Astrocyte of the hippocampus (primary cell): Measurements from ENCODE around the gene MSX1.

ENCODE experiments used
- DNase-seq: peaks from one replicate; pipeline ENCODE4 v3.0.0; 2011; ENCODE audit warnings: low read depth, low spot score

Gene MSX1

DNA sequence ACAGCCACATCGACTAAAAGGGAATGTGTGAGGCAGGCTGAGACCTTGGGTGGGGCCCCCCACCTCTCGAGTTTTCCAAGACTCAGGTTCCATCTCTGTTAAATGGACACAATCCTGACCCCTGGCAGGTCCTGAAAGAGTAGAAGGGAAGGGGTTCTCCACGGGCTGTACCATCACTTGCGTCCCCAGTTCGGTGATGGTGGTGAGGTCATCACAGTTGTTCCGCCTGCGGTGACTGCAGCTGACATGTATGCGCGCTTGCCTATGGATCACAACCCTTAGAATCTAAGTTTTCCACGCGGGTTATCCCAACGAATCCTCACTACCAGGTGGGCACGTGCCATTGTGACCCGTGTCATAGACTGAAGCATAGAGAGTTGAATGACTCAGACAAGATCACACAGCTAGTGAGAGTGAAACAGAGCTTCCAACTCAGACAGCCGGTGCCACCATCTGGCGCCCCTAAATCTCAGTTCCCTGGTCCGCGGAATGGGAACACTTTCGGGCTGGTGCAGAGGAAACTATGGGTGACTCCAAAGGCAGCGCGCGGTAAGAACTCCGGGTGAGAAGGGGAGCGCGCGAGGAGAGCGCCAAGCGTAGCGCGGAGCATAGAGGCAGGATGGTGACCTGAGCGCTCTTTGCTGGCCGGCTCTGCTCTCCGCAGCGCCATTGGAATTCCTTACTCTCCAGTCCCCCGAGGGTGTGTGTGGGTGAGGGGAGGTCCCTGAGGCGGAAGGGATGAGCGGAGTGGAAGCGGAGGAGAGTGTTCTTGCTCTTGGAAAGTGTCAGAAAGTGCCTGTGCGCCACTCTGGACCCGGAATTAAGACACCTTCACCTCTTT, 10.5 kb downstream of the MSX1 start:
- DNase-seq = no peak

DNA sequence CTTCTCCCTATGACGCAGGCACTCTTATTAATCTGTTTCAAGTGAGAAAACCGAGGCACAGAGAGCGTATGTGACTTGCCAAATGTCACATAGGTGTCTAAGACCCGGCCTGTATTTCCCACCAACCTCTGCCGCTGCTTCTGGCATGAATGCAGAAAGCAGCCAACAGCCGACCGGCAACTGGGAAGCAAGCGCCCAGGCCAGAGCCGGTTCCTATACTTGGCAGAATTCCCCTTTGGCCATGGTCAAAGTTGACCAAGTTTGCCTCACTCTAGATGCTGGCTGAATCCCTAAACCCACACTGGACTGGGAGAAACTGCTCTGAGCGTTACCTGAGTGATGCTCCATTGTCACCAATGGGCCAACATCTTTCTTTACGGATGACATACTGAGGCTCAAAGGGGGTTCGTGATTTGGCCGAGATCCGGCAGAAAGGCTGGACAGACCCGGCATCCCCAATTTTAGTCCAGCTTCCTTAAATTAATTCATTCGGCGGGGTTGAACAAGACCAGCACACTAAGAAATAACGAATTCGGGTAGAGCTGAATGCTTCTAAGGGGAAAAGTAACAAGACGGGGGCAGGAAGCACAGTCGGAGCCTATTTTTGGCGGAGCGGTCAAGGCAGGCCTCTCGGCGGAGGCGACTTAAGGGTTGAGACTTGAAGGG, 11.2 kb downstream of the MSX1 start:
- DNase-seq = no peak

DNA sequence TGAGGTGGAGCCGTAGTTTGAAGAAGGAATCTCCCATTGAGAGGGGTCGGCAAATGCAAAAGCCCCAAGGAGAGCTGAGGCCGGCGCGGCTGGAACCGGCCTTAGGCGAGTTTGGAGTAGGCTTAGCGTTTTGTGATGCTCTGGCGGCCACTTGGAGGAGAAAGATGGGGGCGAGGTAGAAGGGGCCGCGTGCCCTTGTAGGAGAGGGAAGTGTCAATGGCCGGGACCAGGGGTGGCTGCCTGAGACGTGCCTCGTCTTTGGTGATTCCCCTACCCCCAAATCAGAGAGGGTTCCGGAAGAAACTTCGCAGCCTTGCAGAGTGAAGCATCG, 11.7 kb downstream of the MSX1 start:
- DNase-seq = no peak

DNA sequence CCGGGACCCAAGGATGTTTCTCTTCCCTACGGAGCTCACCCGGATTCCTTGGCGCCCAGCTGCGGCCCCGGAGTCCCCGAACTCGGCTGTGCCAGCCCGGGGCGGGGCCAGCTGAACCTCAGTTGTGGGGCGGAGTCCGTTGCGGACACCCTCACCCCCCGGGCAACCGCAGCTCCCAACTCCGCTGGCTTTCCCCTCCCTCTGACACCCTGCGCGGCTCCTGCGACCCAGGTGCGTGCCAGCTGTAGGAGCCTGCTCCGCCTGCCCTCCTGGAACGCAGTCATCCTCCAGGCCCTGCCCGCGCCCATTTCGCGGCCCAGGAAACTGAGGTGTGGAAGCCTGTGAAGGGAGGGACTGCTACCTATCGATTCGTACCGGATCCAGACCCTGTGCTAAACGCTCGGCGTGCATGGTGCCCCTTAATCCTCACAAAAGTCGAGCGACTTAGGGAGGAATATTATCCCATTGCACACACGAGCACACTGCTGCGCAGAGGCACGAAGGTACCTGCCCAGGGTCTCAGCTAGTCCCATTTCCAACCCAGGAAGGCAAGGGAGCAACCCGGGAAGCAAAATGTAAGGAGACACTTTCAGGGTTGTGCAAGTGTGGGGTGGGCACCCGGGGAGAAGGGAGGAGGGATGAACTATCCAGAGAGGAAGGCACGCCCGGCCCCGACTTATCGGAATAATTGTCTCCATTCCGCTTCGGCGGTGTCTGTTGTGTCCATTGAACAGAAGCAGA, 12.3 kb downstream of the MSX1 start:
- DNase-seq = no peak

DNA sequence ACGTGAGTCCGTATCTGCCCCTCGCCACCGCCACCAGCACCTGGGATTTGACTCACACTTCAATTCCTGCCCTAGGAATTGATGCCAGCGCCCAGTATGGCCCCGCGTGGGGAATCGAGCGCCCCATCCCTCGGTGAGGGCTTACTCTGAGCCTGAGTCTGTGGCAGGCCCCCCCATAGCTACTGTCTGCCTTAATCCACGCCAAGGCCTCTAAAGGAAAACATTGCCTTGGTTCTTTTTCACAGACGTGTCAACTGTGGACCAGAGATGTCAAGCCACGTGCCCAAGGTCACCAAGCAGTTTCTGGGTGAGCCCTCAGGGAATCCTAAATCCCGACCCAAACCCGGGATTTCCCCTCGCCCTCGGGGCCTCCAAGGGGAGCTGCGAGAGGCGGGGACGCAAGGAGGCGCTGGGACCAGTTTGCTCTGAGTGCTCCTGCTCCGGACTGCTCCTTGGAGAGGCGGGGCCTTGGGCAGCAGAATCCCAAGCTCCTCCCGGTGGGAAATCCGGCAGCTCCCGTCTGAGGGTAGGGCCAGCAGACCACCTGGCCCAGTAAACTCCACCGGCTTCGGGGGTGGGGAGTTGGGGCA, 12.9 kb downstream of the MSX1 start:
- no peak for DNase-seq

DNA sequence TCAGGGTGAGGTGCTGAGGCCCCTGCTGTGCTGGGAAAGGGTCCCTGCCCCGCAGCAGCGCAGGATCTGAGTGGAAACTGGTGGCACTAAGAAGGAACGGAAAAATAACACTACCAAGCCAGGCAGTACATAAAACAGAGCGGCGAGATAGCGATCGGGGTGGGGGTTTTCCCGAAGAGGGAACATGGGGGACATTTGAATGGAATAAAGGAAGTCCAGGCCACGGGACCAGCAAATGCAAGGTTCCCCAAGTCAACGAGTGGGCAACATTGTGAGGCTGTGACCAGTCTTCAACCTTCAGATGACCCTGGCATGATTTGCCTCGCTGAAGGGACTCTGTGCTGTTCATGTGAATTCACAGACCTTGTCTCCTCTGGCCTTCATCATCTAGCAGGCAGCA, 13.7 kb downstream of the MSX1 start:
- no peak for DNase-seq

DNA sequence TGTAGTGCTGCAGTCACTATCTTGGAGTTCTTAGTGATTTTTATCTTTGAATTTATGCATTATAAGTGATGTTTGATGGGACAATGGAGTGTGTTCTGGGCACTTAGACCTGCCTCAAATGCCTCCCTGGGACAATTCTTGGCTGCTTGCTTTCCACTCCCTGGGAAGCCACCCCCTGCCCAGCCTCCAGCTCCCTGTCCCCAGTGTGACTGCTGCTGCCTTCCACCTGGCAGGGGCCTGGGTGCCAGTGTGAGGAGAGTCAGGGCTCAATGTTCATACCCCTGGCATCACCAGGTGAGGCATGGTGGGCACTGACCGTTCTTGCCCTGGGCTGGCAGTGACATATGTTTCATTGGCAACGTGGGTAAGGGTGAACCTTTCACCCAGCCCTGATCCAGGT, 14.8 kb downstream of the MSX1 start:
- DNase-seq = no peak

DNA sequence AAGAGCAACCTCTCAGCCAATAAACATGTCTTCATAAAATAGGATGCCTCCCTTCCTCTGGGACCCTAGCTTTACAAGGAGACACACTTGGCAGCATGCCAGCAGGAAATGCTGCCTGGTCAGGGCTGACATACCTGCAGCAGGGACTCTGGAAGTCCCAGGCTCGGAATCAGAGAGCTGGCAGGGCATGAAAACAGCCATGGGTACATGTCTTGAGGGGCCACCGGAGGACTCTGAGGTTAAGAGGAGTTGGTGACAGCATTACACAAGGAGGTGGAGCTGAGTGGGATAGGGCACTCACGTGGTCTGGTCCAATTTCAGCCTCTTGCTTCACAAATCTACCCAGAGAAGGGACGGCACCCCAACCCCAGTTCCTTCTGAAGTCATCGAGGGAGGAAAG, 15.7 kb downstream of the MSX1 start:
- no peak for DNase-seq

DNA sequence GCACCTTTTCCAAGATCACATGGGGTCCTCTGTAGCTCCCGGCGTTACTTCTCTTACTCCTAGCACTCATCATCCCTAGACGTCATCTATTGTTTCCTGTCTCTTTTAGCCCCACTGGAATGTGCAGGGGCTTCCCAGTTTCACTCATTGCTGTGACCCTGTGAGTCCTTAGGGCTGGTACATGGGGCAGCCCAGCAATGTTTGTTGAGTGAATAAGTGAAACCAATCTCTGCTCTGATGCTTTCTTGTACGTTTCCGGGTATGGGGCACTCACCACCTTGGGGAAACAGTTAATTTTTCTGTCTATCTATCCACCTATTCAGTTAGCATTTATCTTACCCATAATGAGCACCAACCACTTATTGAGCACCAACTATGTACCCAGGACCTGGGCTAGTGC, 16.1 kb downstream of the MSX1 start:
- DNase-seq = no peak

DNA sequence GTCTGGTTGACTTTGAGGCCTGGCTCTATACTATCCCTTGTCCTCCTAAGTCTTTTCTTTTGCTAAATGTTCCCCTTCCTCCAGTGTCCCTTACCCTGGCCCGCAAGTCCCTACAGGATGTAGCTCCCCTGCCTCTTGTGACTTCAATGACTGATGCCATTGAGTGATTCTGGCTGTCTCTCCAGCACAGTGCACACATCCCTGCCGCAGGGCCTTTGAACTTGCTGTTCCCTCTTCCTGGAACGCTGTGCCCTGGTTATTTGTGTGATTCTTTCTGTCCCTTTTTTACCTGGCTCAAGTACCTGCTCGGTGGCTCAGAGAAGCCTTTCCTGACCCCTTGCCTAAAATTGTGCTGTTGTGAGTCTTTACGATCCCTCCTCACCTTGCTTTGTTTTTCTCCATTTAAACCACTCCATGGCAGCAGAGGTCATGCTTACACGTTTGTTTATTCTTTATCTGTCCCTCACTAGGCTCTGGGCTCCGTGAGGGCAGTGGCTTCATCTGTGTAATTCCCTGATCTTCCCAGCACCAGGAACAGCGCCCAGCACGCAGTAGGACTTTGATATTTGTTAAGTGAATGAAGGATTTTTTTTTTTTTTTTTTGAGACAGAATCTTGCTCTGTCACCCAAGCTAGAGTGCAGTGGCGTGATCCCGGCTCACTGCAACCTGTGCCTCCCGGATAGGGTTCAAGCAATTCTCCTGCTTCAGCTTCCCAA, 17.6 kb downstream of the MSX1 start:
- DNase-seq = no peak

DNA sequence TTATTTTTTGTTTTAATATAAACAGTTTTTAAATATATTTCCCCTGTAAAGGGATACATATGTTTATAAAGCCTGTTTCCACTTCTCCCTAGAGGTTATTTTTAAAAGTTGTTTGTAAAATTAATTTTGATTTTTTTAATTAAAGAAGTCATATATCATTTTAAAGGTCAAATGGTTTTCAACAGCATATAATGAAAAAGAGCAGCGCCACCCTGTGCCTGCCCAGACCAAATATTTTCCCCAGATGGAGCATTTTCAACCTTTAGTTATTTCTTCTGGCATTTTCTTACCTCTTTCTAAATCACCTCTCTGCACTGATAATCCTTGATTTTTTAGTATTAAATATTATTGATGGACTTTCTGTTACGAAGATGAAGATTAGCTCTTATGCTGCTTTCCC, 21.0 kb downstream of the MSX1 start:
- peak; percentile 6 for DNase-seq

DNA sequence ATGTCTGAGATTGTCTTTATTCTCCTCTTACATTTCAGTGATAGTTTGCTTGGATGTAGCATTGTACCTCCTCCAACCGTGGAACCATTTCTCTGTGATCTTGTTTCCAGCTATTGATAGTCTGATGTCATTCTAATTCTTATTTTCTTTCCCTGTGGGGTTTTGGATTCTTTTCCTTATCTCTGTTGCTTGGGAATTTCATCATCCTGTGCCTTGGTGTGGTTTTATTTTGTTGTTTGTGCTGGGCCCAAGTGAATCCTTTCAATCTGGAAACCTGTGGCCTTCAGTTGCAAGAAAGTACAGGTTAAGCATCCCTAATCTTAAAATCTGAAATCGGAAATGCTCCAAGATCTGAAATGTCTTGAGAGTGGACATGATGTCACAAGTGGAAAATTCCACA, 22.0 kb downstream of the MSX1 start:
- no peak for DNase-seq

DNA sequence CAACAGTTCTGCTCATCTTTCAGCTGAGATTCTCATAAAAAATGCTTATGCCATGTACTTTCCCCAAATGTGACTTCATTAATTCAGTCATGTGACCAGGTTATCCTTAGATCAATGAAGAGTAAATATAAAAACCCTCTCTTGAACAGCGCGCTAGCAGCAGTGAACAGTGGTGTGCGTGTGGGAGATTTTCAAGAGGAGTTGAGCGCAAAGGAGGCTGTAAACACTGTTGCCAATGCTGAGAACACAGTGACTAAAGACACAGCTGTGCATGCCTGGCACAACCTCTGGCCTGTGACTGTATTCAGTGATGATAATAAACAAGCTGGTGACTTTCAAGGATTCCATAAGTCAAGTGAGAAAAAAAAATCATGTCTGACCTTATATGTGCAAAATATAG, 25.1 kb downstream of the MSX1 start:
- DNase-seq = no peak

DNA sequence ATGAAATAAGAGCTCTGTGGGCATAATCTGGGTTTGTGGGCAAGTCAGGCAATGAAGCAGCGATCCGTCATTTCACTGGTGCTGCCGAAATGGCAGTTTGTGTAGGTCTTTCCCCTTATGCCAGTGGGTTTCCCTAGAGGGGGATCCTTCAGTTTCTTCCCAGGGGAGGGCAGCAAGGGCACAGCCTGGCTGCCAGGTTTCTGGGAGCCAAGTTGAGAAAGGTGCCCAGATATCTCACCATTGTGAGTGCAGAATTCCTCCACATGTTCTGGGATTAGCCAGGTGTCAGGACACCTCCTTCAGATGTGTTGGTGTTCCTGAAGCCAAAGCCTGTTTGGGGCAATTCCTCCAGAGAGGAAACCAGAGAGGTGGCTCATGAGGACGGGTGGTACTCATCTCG, 28.0 kb downstream of the MSX1 start:
- DNase-seq = no peak

DNA sequence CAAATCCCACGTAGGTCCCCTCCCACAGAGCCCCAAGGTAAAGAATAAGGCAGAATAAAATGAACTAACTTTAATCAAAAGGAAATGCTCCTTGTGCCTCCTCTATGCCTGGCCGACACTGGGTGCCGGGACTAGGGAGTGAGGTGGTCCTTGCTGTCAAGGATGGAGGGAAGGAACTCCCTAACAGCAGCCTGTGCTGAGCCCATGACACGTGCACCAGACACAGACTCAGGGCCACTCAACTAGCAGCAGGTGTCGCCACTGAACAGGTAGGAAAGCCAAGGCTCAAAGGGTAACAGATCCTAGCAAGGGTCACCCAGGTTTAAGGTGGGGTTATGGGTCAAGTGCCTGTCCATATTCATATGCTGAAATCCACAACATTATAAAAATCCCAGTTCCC, 29.2 kb downstream of the MSX1 start:
- DNase-seq = no peak

DNA sequence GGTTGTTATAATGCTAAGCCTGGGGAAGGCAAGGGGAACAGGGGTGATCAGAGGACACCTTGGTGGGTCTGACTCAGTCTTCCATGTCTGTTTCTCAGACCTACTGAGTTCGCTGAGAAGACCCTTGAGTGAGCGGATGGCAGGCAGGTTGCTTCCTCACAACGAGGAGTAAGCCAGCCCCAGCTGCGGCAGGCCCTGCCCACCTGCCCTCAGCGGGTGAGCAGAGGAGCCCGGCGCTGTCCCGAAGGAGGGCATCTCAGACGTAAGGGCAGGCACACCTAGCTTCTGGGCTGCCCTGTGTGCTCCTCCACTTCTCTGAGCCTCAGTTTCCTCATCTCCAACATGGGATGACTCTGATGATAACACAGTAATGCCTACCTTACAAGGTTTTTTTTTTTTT, 30.3 kb downstream of the MSX1 start:
- no peak for DNase-seq

DNA sequence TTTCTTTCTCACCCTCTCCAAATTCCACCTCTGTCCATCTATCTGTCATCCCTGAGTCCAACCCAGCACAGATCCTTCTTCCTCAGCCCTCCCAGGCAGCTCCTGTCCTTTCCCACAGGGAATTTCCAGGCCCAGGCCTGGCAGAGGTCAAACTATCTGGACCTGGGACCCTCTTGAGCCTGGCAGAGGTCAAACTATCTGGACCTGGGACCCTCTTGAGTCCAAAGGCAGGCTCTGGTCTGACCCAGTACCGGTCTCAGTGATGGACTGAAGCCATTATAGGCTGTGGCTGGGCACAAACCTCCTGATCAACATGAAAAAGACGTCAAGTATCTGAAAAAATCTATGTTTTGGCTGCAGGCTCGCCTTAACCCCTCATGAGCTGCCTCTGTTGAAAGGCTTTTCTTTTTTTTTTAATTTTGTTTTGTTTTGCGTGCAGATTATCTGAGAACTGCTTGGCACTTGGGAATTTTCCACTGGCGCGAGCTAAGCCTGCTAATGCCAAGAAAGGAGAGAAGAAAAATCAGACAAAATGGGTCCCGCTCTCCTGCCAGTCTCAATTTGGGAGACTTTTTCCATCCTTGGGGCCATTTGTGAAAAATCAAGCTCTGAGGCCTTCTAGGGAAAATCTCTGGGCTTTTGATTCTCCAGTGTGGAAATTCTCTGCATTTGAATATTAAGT, 31.2 kb downstream of the MSX1 start:
- DNase-seq = no peak

DNA sequence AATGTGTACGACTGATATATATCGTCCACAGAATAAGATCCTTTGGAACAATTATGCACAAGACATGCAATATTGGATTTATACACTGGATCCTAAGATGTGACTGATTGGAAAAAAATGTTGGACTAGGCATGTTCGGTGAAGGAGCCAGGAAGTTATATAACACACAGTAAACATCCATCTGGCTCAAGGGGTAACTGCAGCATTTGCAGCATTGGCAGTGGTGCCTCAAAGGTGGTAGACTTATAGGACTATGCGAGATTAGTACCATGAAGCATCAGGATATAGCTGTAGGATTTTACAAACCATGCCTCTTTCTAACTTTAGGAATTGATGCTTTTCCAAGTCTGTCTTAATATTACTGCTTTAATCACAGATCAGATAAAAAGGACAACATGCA, 34.3 kb downstream of the MSX1 start:
- DNase-seq = no peak

DNA sequence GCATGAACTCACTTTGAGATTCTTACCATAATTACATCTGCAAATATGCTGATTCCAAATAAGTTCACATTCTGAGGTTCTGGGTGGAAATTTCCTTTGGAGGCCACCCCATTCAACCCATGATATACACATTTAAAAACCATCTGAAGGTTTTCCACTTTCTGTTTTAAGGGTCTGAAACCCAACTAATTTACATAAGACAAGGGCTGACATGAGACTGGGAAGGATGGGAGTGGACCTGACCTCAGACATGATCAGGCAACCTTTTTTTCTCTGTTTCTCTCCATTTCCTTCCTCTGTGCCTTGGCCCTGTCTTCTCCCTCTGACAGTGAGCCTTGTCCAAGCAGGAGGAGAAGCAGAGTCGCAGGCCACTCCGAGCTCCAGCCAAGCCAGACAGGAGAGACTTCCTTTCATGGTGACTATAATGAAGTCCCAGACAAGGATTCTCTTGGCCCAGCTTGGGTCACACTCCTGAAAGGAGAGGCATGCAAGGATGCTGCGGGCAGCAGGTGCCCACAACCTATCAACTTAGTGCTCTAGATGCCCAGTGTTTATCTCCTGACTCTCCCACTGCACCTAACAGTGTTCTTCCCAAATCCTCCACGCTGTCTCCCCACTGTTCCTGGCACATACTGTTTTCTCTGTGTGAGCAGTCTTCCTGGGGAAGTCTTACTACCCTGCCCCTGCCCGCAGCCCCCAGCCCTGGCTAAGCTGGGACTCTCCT, 39.9 kb downstream of the MSX1 start:
- DNase-seq = no peak

DNA sequence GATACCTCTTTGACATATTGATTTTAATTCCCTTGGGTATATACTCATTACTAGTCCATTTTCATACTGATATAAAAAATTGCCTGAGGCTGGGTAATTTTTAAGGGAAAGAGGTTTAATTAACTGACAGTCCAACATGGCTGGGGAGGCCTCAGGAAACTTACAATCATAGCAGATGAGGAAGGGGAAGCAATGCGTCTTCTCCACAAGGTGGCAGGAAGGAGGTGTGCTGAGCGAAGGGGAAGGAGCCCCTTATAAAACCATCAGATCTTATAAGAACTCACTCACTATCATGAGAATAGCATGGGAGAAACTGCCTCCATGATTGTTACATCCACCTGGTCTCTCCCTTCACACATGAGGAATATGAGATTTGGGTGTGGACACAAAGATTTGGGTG, 42.4 kb downstream of the MSX1 start:
- DNase-seq = no peak

DNA sequence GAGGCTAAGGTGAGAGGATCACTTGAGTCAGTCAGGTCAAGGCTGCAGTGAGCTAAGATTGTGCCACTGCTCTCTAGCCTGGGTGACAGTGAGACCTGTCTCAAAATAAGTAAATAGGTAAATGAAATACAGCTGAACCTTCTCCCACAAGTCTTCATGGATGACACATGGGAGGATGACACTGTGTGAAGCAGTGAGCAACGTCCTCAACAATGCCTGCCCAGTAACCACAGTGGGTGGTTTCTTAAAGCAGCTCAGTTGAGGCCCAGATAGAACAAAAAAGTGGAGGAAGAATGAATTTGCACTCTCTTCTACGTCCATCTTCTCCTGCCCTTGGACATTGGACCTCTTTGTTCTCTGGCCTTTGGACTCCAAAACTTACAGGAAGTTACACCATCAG, 52.7 kb downstream of the MSX1 start:
- DNase-seq = no peak
